ENCODE measurements around the gene ZBTB20. TPM values are rescaled to one million over a fixed set of nuclear protein-coding genes. Genes with fewer than 3 reads are reported as not detected.

The ZBTB20 gene
- total RNA-seq, 1 donor from 2014 or later: 3.9 TPM

- no peak for TF ChIP-seq CTCF (IDR thresholded peaks at IDR 0.05; ENCODE audit: insufficient read depth, low read length, severe bottlenecking)
- Histone ChIP-seq H3K36me3 (ENCODE audit: control insufficient read depth, insufficient read depth, low read length) (no peaks in the 10 kb centered on the region), H3K27me3 (ENCODE audit: control insufficient read depth, insufficient read depth, low read length) (no peaks in the 10 kb centered on the region), H3K4me3 (ENCODE audit: low read depth, low read length) (no peak overlapping the region)
- DNase-seq (ENCODE audit: low read depth) (peak; percentile 97), FAIRE-seq (no peak)
These were observed 440.4 kb downstream of the ZBTB20 start for GRCh38 chr3:114706591-114707232.

- DNase-seq (ENCODE audit: low read depth) (no peak), FAIRE-seq (no peak)
- no peak for TF ChIP-seq CTCF (IDR thresholded peaks at IDR 0.05; ENCODE audit: insufficient read depth, low read length, severe bottlenecking)
- Histone ChIP-seq H3K27me3 (ENCODE audit: control insufficient read depth, insufficient read depth, low read length) (no peaks in the 10 kb centered on the region), H3K36me3 (ENCODE audit: control insufficient read depth, insufficient read depth, low read length) (no peaks in the 10 kb centered on the region), H3K4me3 (ENCODE audit: low read depth, low read length) (no peak overlapping the region)
These were observed 446.4 kb downstream of the ZBTB20 start for GRCh38 chr3:114700637-114701234.

DNA sequence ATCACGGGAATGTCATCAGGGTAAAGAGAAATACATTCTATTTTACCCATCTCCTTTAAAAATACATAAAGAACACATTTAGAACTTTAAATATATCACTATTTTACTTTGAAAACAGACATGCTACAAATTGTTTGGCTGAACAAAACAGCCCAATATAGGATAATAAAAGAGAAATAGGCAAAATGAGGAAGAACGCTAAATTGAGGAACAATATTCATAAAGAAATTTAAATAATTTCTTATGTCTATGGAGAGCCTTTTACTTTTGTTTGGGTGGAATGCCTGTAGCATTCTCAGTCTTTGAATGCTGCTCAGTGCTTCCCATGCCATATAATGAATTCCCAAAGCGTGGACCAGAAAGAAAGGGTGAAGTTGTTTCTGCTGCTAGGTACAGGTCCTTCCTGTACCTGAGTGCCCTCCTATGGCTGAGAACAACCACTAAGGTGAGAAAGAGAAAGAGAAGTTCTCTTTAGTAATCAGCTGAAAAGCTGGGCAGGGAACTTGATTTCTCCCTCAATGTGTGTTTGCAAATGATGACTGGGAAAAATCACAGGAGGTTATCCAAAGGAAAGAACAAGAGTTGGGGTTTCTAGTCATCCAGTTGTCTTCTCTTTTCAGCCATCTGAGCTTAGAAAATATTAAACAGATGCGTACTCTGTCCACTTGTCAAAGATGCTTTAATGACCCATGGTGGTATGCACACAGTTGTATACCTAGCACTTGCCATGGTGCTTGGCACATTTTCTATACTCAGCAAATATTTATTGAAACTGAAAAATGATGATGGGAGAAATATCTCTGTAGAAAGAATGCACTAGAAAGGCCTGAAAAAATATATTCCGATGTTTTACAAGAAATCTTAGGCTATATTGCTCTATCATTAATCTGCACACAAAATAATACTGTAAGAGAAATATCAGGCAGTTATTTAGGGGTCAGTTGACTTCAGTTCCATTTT lies 448.7 kb downstream of the ZBTB20 start:
- FAIRE-seq (no peak), DNase-seq (ENCODE audit: low read depth) (no peak)
- no peak for TF ChIP-seq CTCF (IDR thresholded peaks at IDR 0.05; ENCODE audit: insufficient read depth, low read length, severe bottlenecking)
- Histone ChIP-seq H3K4me3 (ENCODE audit: low read depth, low read length) (no peak overlapping the region), H3K36me3 (ENCODE audit: control insufficient read depth, insufficient read depth, low read length) (no peaks in the 10 kb centered on the region), H3K27me3 (ENCODE audit: control insufficient read depth, insufficient read depth, low read length) (no peaks in the 10 kb centered on the region)

DNA sequence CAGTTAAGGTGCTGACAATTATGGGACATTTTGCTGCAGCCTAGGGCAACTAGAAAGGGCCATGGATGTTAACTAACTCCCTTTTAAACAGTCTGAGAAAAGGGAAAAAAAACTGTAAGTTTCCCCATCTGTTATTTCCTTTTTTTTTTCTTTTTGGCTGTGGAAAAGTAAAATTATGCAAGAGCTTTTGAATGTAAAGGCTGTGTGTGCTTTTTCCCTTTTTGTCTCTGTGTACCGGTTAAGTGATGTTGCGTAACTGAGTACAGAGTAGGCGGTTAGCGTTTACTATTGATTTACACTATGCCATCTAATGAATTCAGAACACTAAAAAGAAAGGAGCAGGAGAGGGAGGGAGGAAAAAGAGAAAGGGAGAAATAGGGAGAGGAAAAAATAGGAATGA lies 449.7 kb downstream of the ZBTB20 start:
- FAIRE-seq: no peak
- no peak for DNase-seq (ENCODE audit: low read depth)
- Histone ChIP-seq H3K27me3 (ENCODE audit: control insufficient read depth, insufficient read depth, low read length) (no peaks in the 10 kb centered on the region), H3K36me3 (ENCODE audit: control insufficient read depth, insufficient read depth, low read length) (no peaks in the 10 kb centered on the region), H3K4me3 (ENCODE audit: low read depth, low read length) (no peak overlapping the region)
- TF ChIP-seq CTCF (IDR thresholded peaks at IDR 0.05; ENCODE audit: insufficient read depth, low read length, severe bottlenecking): no peak

GRCh38 chr3:114694251-114694650 lies 452.8 kb downstream of the ZBTB20 start:
- no peaks in the 10 kb centered on the region for H3K27me3 ChIP-seq (ENCODE audit: control insufficient read depth, insufficient read depth, low read length)
- no peak for FAIRE-seq
- no peak for TF ChIP-seq CTCF (IDR thresholded peaks at IDR 0.05; ENCODE audit: insufficient read depth, low read length, severe bottlenecking)

More at GRCh38 chr3:114694251-114694650, 452.8 kb downstream of the ZBTB20 start:
- DNase-seq (ENCODE audit: low read depth): no peak
- H3K4me3 ChIP-seq (ENCODE audit: low read depth, low read length): no peak overlapping the region
- H3K36me3 ChIP-seq (ENCODE audit: control insufficient read depth, insufficient read depth, low read length): no peaks in the 10 kb centered on the region
